Esophagus squamous epithelium (tissue), 4 donors: ENCODE results near the gene RNF181.

ENCODE experiments used
- POLR2A ChIP-seq, 4 donors: fragments of 450-650 bp; IDR thresholded peaks; one replicate each; pipeline ENCODE4 v1.6.1; 2017; ENCODE audit warnings: antibody characterized with exemption in 4 of 4, mild to moderate bottlenecking in 4 of 4, moderate library complexity in 3 of 4
- TF ChIP-seq, protein P1 (sequence below), 6 experiments: fragments of 450-650 bp in 4 of 6; fragments of 200-600 bp in 2 of 6; sonication (generic) in 2 of 6; IDR thresholded peaks; one replicate each; pipeline ENCODE4 v1.5.1; 2016 to 2019; ENCODE audit warnings: antibody characterized with exemption in 6 of 6, mild to moderate bottlenecking in 4 of 6, moderate library complexity in 4 of 6

DNA sequence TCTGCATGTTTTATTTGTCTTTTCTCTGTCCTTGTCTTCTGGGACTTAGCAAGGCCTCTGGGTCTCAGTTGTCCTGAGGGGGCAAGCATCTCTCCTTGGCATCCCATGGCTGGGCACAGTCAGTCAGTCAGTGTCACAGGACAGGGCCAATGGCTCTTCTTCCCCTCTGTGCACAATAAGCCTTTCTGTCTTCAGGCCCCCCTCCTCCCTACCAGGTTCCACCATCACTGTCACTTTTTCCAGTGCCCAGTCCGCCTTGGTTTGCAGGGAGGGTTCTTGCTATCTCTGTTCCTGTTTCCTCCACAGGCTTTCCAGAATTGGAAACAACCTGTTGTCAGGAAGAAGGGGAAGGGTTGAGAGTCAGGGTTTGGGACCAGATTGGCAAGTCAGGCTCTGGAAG, 13.1 kb upstream of the RNF181 start:
- no peak for TF ChIP-seq POLR2A (IDR thresholded peaks at IDR 0.05)
- TF ChIP-seq, protein P1, sequence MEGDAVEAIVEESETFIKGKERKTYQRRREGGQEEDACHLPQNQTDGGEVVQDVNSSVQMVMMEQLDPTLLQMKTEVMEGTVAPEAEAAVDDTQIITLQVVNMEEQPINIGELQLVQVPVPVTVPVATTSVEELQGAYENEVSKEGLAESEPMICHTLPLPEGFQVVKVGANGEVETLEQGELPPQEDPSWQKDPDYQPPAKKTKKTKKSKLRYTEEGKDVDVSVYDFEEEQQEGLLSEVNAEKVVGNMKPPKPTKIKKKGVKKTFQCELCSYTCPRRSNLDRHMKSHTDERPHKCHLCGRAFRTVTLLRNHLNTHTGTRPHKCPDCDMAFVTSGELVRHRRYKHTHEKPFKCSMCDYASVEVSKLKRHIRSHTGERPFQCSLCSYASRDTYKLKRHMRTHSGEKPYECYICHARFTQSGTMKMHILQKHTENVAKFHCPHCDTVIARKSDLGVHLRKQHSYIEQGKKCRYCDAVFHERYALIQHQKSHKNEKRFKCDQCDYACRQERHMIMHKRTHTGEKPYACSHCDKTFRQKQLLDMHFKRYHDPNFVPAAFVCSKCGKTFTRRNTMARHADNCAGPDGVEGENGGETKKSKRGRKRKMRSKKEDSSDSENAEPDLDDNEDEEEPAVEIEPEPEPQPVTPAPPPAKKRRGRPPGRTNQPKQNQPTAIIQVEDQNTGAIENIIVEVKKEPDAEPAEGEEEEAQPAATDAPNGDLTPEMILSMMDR (IDR thresholded peaks at IDR 0.05) = no peak
